Loucy (cell line): Measurements from ENCODE around the gene FIGNL2.

Experiments used
- EZH2phosphoT487 ChIP-seq: fragments of 200-600 bp; IDR thresholded peaks from 2 replicates; pipeline ENCODE4 v1.6.1; 2018; ENCODE audit warnings: antibody characterized with exemption, mild to moderate bottlenecking, moderate library complexity, borderline replicate concordance
- TF ChIP-seq, protein P1 (sequence below): fragments of 200-600 bp; sonication (generic); conservative IDR thresholded peaks from 2 replicates; pipeline ENCODE4 v1.5.1; 2014; ENCODE audit warnings: mild to moderate bottlenecking, antibody characterized with exemption, low read length

DNA sequence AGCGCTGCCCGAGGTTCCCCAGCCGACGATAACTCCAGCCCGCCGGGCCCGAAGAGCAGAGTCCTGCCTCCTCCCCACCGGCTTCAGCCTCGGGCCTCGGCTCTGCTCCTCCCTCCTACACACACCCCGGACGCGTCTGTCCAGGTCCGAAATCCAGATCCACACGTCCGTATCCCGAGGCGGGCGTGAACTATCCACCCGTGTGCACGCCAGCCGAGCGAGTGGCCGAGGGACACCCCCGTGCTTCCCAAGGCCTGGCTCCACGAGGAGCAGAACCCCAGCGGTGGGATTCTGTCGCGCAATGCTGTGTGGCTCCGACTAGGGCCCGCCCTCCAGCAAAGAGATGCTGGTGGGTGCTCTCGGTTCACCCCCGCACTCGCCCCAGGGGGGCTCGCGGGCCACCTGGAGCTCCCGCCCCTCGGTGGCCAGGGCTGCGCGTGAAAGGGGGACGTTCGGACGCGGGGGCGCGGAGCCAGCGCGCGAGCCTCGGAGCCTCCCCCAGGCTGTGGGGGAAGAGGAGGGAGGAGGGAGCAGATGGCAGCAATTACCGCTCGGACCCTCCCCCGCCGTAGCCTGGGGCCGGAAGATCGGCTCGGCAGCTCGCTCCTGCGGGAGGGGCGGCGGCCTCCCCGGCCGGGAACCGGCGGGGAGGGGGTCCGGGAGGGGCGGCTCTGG is 20.4 kb upstream of the FIGNL2 start:
- TF ChIP-seq, protein P1, sequence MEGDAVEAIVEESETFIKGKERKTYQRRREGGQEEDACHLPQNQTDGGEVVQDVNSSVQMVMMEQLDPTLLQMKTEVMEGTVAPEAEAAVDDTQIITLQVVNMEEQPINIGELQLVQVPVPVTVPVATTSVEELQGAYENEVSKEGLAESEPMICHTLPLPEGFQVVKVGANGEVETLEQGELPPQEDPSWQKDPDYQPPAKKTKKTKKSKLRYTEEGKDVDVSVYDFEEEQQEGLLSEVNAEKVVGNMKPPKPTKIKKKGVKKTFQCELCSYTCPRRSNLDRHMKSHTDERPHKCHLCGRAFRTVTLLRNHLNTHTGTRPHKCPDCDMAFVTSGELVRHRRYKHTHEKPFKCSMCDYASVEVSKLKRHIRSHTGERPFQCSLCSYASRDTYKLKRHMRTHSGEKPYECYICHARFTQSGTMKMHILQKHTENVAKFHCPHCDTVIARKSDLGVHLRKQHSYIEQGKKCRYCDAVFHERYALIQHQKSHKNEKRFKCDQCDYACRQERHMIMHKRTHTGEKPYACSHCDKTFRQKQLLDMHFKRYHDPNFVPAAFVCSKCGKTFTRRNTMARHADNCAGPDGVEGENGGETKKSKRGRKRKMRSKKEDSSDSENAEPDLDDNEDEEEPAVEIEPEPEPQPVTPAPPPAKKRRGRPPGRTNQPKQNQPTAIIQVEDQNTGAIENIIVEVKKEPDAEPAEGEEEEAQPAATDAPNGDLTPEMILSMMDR, result no peak
- no peak for TF ChIP-seq EZH2phosphoT487
